K562 (cell line): ENCODE measurements around the gene CPED1. TPM values are rescaled to one million over a fixed set of nuclear protein-coding genes. Genes with fewer than 3 reads are reported as not detected.

Experiments
- ATAC-seq: fragments of 200-7000 bp; cut with Tn5 transposase; 3 replicates; pipeline ENCODE4 v1.9.1; 2020; ENCODE audit warnings: moderate library complexity
- BruUV-seq: library from RNA; stranded (reverse); fragments of 400-500 nt; replicated peaks from 2 replicates; lab custom pipeline; 2021; lab: Mats Ljungman, UMichigan
- CTCF ChIA-PET: fragments of 300-600 bp; formaldehyde crosslinking; extraction: SDS; loops from one replicate; lab custom pipeline; 2021; ENCODE audit warnings: low intra/inter-chr PET ratio; lab: Yijun Ruan, JAX
- POLR2A ChIA-PET: fragments of 300-600, 350-650 bp; sonication (Branson Sonifier 250); formaldehyde crosslinking; extraction: SDS; loops from one replicate; lab custom pipeline; 2021; ENCODE audit warnings: antibody characterized with exemption, inconsistent platforms; lab: Yijun Ruan, JAX
- DNase-seq, 4 experiments: peaks; one replicate each; pipeline versions ENCODE4 v3.0.0 to v3.0.0-alpha.2; 2011 to 2018; ENCODE audit warnings: low spot score in 3 of 4, mixed read lengths in 3 of 4; ENCODE audit errors: extremely low read depth in 1 of 4
- FAIRE-seq: peaks from 2 replicates; lab custom pipeline; 2011; peaks lifted over from hg19 to GRCh38; lab: Jason Lieb, UNC
- H2AFZ ChIP-seq: 2 replicates; pipeline ENCODE4 v1.6.0; 2011; ENCODE audit warnings: low read depth, low read length, control low read depth, inconsistent platforms
- H3K27ac ChIP-seq: fragments of 200-600 bp; 3 replicates; pipeline ENCODE4 v1.8.0; 2011; ENCODE audit warnings: low read depth, mild to moderate bottlenecking, control low read depth, inconsistent platforms, low read length, moderate library complexity, mixed read lengths; ENCODE audit errors: extremely low read depth
- H3K27me3 ChIP-seq, 2 experiments: fragments of 300-600 bp in 1 of 2; 2 replicates in 1 of 2; 3 replicates in 1 of 2; pipeline versions ENCODE4 v1.6.0 to v1.8.0; 2011; ENCODE audit warnings: inconsistent platforms in 2 of 2, low read length in 2 of 2, mild to moderate bottlenecking in 1 of 2, mixed read lengths in 1 of 2, moderate library complexity in 1 of 2; ENCODE audit not compliant: control insufficient read depth in 2 of 2, insufficient read depth in 2 of 2
- H3K36me3 ChIP-seq: fragments of 300-600 bp; 3 replicates; pipeline ENCODE4 v1.8.0; 2011; ENCODE audit warnings: mild to moderate bottlenecking, low read length, inconsistent platforms; ENCODE audit not compliant: control insufficient read depth, insufficient read depth
- H3K4me1 ChIP-seq, 2 experiments: fragments of 200-600 bp in 1 of 2; replicated peaks in 1 of 2; 2 replicates in 1 of 2; 3 replicates in 1 of 2; pipeline versions ENCODE4 v1.5.1 to v1.8.0; 2011; ENCODE audit warnings: inconsistent platforms in 2 of 2, low read length in 2 of 2, mild to moderate bottlenecking in 1 of 2, mixed read lengths in 1 of 2, moderate library complexity in 1 of 2; ENCODE audit not compliant: control insufficient read depth in 2 of 2, insufficient read depth in 2 of 2
- H3K4me2 ChIP-seq: 2 replicates; pipeline ENCODE4 v1.6.1; 2011; ENCODE audit warnings: low read length, control low read depth, inconsistent platforms, mixed read lengths; ENCODE audit not compliant: insufficient read depth
- H3K4me3 ChIP-seq: fragments of 200-600 bp; sonication (generic), shearing (Covaris generic); 2 replicates; pipeline ENCODE4 v1.5.1; 2016; ENCODE audit warnings: control low read depth, inconsistent platforms
- H3K79me2 ChIP-seq: fragments of 200-600 bp; 3 replicates; pipeline ENCODE4 v1.8.0; 2011; ENCODE audit warnings: low read length, inconsistent platforms; ENCODE audit not compliant: control insufficient read depth, insufficient read depth
- H3K9ac ChIP-seq, 2 experiments: 2 replicates each; pipeline versions ENCODE4 v1.6.0 to v1.6.1; 2011; ENCODE audit warnings: low read depth in 2 of 2, low read length in 2 of 2, control low read depth in 1 of 2, inconsistent platforms in 1 of 2, mild to moderate bottlenecking in 1 of 2, mixed read lengths in 1 of 2; ENCODE audit not compliant: insufficient read depth in 1 of 2
- H3K9me1 ChIP-seq: one replicate; pipeline ENCODE4 v1.6.0; 2011; ENCODE audit warnings: inconsistent platforms, mild to moderate bottlenecking, low read length, moderate library complexity; ENCODE audit not compliant: control insufficient read depth, insufficient read depth
- H3K9me3 ChIP-seq: replicated peaks from 2 replicates; pipeline ENCODE4 v1.5.1; 2011; ENCODE audit warnings: low read depth, low read length, inconsistent platforms; ENCODE audit not compliant: control insufficient read depth, insufficient read depth
- H4K20me1 ChIP-seq: replicated peaks from 2 replicates; pipeline ENCODE4 v1.6.1; 2011; ENCODE audit warnings: low read length, inconsistent platforms, mixed read lengths; ENCODE audit not compliant: control insufficient read depth, insufficient read depth
- FOXK1 ChIP-seq: sonication (generic); formaldehyde crosslinking; IDR thresholded peaks from 2 replicates; pipeline ENCODE4 v1.8.0; 2022; ENCODE audit warnings: missing genetic modification reagents, mild to moderate bottlenecking, borderline replicate concordance
- HNRNPH1 ChIP-seq: fragments of 200-400 bp; formaldehyde crosslinking; optimal IDR thresholded peaks from 2 replicates; pipeline ENCODE3; 2017; ENCODE audit warnings: low read depth, mild to moderate bottlenecking, low read length, moderate library complexity
- HSF4 ChIP-seq: fragments of 250-450 bp; sonication (Bioruptor Pico); IDR thresholded peaks from 2 replicates; pipeline ENCODE4 v2.1.2; 2022; ENCODE audit warnings: mild to moderate bottlenecking, moderate library complexity, borderline replicate concordance
- NCOA6 ChIP-seq: fragments of 450-650 bp; IDR thresholded peaks from 2 replicates; pipeline ENCODE4 v1.6.1; 2017; ENCODE audit warnings: mild to moderate bottlenecking
- NFRKB ChIP-seq: fragments of 450-650 bp; IDR thresholded peaks from 2 replicates; pipeline ENCODE4 v1.6.1; 2016; ENCODE audit warnings: low read depth
- RBM25 ChIP-seq: fragments of 200-400 bp; formaldehyde crosslinking; IDR thresholded peaks from 2 replicates; pipeline ENCODE4 v1.6.1; 2018; ENCODE audit warnings: low read length, low read depth, moderate library complexity; ENCODE audit not compliant: severe bottlenecking
- SMAD3 ChIP-seq: fragments of 450-650 bp; formaldehyde crosslinking; conservative IDR thresholded peaks from 2 replicates; pipeline ENCODE4 v1.4.0; 2020; ENCODE audit warnings: mild to moderate bottlenecking
- SREBF2 ChIP-seq: sonication (generic); formaldehyde crosslinking; IDR thresholded peaks from 2 replicates; pipeline ENCODE4 v1.4.0; 2020; ENCODE audit warnings: mild to moderate bottlenecking, missing genetic modification reagents
- ZNF212 ChIP-seq: fragments of 450-650 bp; formaldehyde crosslinking; IDR thresholded peaks from 2 replicates; pipeline ENCODE4 v1.4.0; 2020; ENCODE audit warnings: mild to moderate bottlenecking
- ZNF232 ChIP-seq: sonication (generic); formaldehyde crosslinking; IDR thresholded peaks from 2 replicates; pipeline ENCODE4 v1.8.0; 2022; ENCODE audit warnings: mild to moderate bottlenecking, missing genetic modification reagents
- ZNF583 ChIP-seq: fragments of 250-450 bp; sonication (Bioruptor Pico); IDR thresholded peaks from 2 replicates; pipeline ENCODE4 v1.4.0; 2020
- ZNF644 ChIP-seq: fragments of 200-800 bp; sonication (Bioruptor generic); IDR thresholded peaks from 2 replicates; pipeline ENCODE4 v1.6.1; 2016; ENCODE audit warnings: low read depth, missing genetic modification characterization, missing compliant biosample characterization
- WGBS: fragments of 100-300 bp; shearing (Covaris generic); methylation state at CpG from one replicate; pipeline ENCODE4 v1.1.6; 2016; ENCODE audit warnings: low coverage, mixed read lengths; ENCODE audit not compliant: insufficient coverage; ENCODE audit errors: missing lambda C conversion rate; 5-methylcytosine and 5-hydroxymethylcytosine counted together
- in situ Hi-C: fragments of 300-500 bp; cut with MboI; formaldehyde crosslinking; loops from 4 replicates; pipeline ENCODE4 v1.15.0; 2018; ENCODE audit warnings: inconsistent platforms, mixed read lengths
- intact Hi-C: fragments of 100-400 bp; cut with micrococcal nuclease; formaldehyde crosslinking; loops from 2 replicates; pipeline ENCODE4 v1.14.2; 2022
- polyA plus RNA-seq, 8 experiments: library from polyadenylated mRNA; depleted of rRNA in 4 of 8; stranded (reverse) in 5 of 8; unstranded in 3 of 8; fragments of >200 nt; fragmentation: Nextera tagmentation in 2 of 8; fragmentation: Illumina TruSeq in 1 of 8; extraction: Ambion mirVana in 2 of 8; extraction: Trizol in 1 of 8; gene quantifications; 2 replicates each; pipeline versions ENCODE4 v1.2.1 to v1.2.3, GENCODE V29; 2011 to 2014; ENCODE audit warnings: inconsistent platforms in 1 of 8, missing spikeins in 1 of 8
- total RNA-seq, 7 experiments: library from RNA; depleted of rRNA in 6 of 7; stranded (reverse); fragments of >200 nt in 6 of 7; fragmentation: Illumina TruSeq in 2 of 7; extraction: Trizol in 2 of 7; gene quantifications; 2 replicates each; pipeline versions ENCODE4 v1.2.1 to v1.2.3, GENCODE V29; 2011 to 2021; ENCODE audit warnings: low replicate concordance in 1 of 7
- TF ChIP-seq, protein P1 (sequence below): fragments of 250-450 bp; sonication (Bioruptor Pico); IDR thresholded peaks from 2 replicates; pipeline ENCODE4 v1.9.0; 2021; ENCODE audit warnings: mild to moderate bottlenecking, inconsistent platforms

CPED1 gene
- total and polyA plus RNA-seq, 9 of the 15 experiments (the other 6 are each of a cell fraction or from before 2014, with no cell fraction given): 195 to 393 (median 290) TPM

DNA sequence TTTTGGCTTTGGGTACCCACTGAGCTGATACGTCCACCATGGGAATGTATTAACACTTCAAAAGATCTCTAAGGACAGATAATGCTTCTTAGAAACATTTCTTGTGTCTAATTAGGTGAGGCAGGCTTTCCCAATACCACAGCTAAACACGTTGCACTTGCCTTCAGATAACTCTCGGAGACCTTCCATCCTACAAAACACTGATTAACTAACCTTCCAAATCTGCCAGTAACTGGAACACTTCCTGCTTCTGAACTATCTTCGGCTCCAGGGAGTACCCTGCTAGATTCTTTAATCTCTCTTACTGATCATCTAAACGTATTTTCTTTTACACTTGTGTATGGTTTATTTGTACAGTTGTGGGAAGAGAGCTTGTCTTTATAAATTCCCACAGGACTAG, 339.2 kb downstream of the CPED1 start:
- no peak overlapping the region for H3K4me2 ChIP-seq
- TF ChIP-seq NCOA6 (no peak), SMAD3 (no peak), RBM25 (no peak), NFRKB (no peak), ZNF232 (no peak), HNRNPH1 (no peak), ZNF583 (no peak), ZNF212 (no peak), FOXK1 (CRISPR knock-in tag) (no peak), ZNF644 (no peak), SREBF2 (CRISPR knock-in tag) (no peak), HSF4 (no peak)
- TF ChIP-seq, protein P1, sequence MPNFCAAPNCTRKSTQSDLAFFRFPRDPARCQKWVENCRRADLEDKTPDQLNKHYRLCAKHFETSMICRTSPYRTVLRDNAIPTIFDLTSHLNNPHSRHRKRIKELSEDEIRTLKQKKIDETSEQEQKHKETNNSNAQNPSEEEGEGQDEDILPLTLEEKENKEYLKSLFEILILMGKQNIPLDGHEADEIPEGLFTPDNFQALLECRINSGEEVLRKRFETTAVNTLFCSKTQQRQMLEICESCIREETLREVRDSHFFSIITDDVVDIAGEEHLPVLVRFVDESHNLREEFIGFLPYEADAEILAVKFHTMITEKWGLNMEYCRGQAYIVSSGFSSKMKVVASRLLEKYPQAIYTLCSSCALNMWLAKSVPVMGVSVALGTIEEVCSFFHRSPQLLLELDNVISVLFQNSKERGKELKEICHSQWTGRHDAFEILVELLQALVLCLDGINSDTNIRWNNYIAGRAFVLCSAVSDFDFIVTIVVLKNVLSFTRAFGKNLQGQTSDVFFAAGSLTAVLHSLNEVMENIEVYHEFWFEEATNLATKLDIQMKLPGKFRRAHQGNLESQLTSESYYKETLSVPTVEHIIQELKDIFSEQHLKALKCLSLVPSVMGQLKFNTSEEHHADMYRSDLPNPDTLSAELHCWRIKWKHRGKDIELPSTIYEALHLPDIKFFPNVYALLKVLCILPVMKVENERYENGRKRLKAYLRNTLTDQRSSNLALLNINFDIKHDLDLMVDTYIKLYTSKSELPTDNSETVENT (CRISPR knock-in tag): no peak
- ChIA-PET CTCF (no interaction called here), POLR2A (interaction anchor here (0.6 to 1.1 kb wide), 2 partner anchors 10 to 14 kb away, joined by 3 read pairs; no protein-coding TSS in a partner anchor)
- H3K27me3 ChIP-seq: peaks cover 46 to 50% of the 10 kb centered on the region in 2 experiments
- BruUV-seq: no TSS peak
- no peaks in the 10 kb centered on the region for H3K79me2 ChIP-seq
- no peaks in the 10 kb centered on the region; the same call in 1 of the 2 replicates for H4K20me1 ChIP-seq
- no peak overlapping the region for H3K27ac ChIP-seq
- WGBS: 3% methylated on average over 5 of the region's 5 CpGs
- H3K4me1 ChIP-seq: peaks cover 0 to 22% of the 10 kb centered on the region in 2 experiments; a peak in 4 of 5 replicates
- DNase-seq (no peak), ATAC-seq (no peak), FAIRE-seq (no peak)
- no peak overlapping the region for H3K4me3 ChIP-seq
- no peak overlapping the region for H3K9ac ChIP-seq
- no peaks in the 10 kb centered on the region for H3K9me3 ChIP-seq
- H2AFZ ChIP-seq: no peak overlapping the region
- no peaks in the 10 kb centered on the region for H3K9me1 ChIP-seq
- intact Hi-C loops (no loop called here), in situ Hi-C loops (no loop called here)
- no peaks in the 10 kb centered on the region for H3K36me3 ChIP-seq
